CD4-positive, alpha-beta T cell (primary cell): ENCODE measurements around the gene PLA2G7. TPM values are rescaled to one million over a fixed set of nuclear protein-coding genes. Genes with fewer than 3 reads are reported as not detected.

Source experiments
- ATAC-seq: fragments of 200-7000 bp; cut with Tn5 transposase; one replicate; pipeline ENCODE4 v1.10.0; 2022; ENCODE audit warnings: mild to moderate bottlenecking; ENCODE audit not compliant: poor library complexity
- CTCF ChIA-PET: fragments of 350-600 bp; sonication (Branson Sonifier 250); formaldehyde crosslinking; loops from one replicate; lab custom pipeline; 2021; ENCODE audit warnings: antibody characterized with exemption, inconsistent platforms; lab: Charles Lee
- POLR2A ChIA-PET: fragments of 350-600 bp; sonication (Branson Sonifier 250); formaldehyde crosslinking; loops from one replicate; lab custom pipeline; 2021; ENCODE audit warnings: antibody characterized with exemption, inconsistent platforms; lab: Charles Lee
- DNase-seq, 14 experiments: peaks; one replicate each; pipeline ENCODE4 v3.0.0-alpha.2; 2013 to 2020; ENCODE audit warnings: mixed read lengths in 2 of 14
- H3K27ac ChIP-seq, 2 donors: one replicate each; pipeline versions ENCODE4 v1.5.1 to v1.7.0; 2013; ENCODE audit warnings: low read length in 2 of 2, low read depth in 1 of 2, mild to moderate bottlenecking in 1 of 2
- H3K27me3 ChIP-seq, 2 experiments: 1 replicate in 1 of 2; 2 replicates in 1 of 2; pipeline versions ENCODE4 v1.6.1 to v1.7.0; 2013; ENCODE audit warnings: low read length in 2 of 2, control low read depth in 1 of 2, mild to moderate bottlenecking in 1 of 2, moderate library complexity in 1 of 2; ENCODE audit not compliant: insufficient read depth in 2 of 2, control insufficient read depth in 1 of 2
- H3K36me3 ChIP-seq: one replicate; pipeline ENCODE4 v1.6.1; 2013; ENCODE audit warnings: low read length, control low read depth; ENCODE audit not compliant: insufficient read depth
- H3K4me1 ChIP-seq: one replicate; pipeline ENCODE4 v1.6.1; 2013; ENCODE audit warnings: low read length, control low read depth; ENCODE audit not compliant: insufficient read depth
- H3K4me3 ChIP-seq: one replicate; pipeline ENCODE4 v1.5.1; 2013; ENCODE audit warnings: mild to moderate bottlenecking, low read length, moderate library complexity
- H3K9me3 ChIP-seq, 2 experiments: 1 replicate in 1 of 2; 2 replicates in 1 of 2; pipeline versions ENCODE4 v1.6.1 to v1.7.0; 2013; ENCODE audit warnings: low read length in 2 of 2, mild to moderate bottlenecking in 2 of 2, control low read depth in 1 of 2, moderate library complexity in 1 of 2; ENCODE audit not compliant: control insufficient read depth in 1 of 2, insufficient read depth in 1 of 2
- H3K27ac Mint-ChIP-seq: one replicate; pipeline ENCODE4 v1.8.0; 2020; ENCODE audit warnings: mixed read lengths
- H3K27me3 Mint-ChIP-seq: one replicate; pipeline ENCODE4 v1.8.0; 2021; ENCODE audit warnings: mixed read lengths
- H3K36me3 Mint-ChIP-seq: one replicate; pipeline ENCODE4 v1.8.0; 2021; ENCODE audit warnings: low read depth, mixed read lengths
- H3K4me1 Mint-ChIP-seq: one replicate; pipeline ENCODE4 v1.8.0; 2021; ENCODE audit warnings: low read depth, mixed read lengths
- H3K4me3 Mint-ChIP-seq: one replicate; pipeline ENCODE4 v1.8.0; 2020; ENCODE audit warnings: mild to moderate bottlenecking, mixed read lengths
- H3K9me3 Mint-ChIP-seq: one replicate; pipeline ENCODE4 v1.8.0; 2020; ENCODE audit warnings: mixed read lengths
- intact Hi-C, 2 experiments: fragments of 100-400 bp; cut with DNase I in 1 of 2; cut with micrococcal nuclease in 1 of 2; formaldehyde crosslinking; loops; one replicate each; pipeline versions ENCODE4 v1.15.1 to v1.9.0; 2023 to 2025; cut with DNase I, micrococcal nuclease
- total RNA-seq, 174 experiments: library from RNA in 2 of 174; stranded (reverse) in 2 of 174; gene quantifications; one replicate each; pipeline ENCODE4 v1.2.3 and lab custom pipeline; 2021 to 2026
- TF ChIP-seq, protein P1 (sequence below): fragments of 200-600 bp; IDR thresholded peaks from one replicate; pipeline ENCODE4 v1.8.0; 2022; ENCODE audit warnings: antibody characterized with exemption, mild to moderate bottlenecking

Gene PLA2G7
- total RNA-seq, 2 experiments from 2014 or later, result not detected

DNA sequence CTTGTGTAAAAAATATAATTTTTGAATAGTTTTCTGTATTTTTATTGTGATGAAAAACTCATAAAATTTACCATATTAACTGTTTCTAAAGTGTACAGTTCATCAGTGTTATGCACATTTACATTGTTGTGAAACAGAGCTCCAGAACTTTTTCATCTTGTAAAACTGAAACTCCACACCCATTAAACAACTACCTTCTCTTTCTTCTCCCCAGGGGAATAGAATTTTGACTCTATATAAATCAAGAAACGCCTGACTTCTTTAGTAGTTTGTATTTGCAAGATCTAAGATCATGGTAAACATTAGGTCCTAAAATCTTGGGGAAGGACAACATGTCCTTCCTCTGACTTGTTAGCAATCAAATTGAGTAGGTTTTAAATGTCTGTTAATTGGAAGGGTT is 20.7 kb upstream of the PLA2G7 start:
- intact Hi-C loops, result no loop called here
- Mint-ChIP-seq H3K4me3 (no peak overlapping the region), H3K27ac (no peak overlapping the region), H3K9me3 (no peaks in the 10 kb centered on the region), H3K27me3 (peaks cover 20% of the 10 kb centered on the region), H3K36me3 (no peaks in the 10 kb centered on the region), H3K4me1 (no peaks in the 10 kb centered on the region)
- Histone ChIP-seq H3K27me3 (peaks cover 3 to 5% of the 10 kb centered on the region in 2 experiments), H3K36me3 (no peaks in the 10 kb centered on the region), H3K9me3 (no peaks in the 10 kb centered on the region), H3K4me3 (no peak overlapping the region), H3K4me1 (no peaks in the 10 kb centered on the region), H3K27ac (no peak overlapping the region)
- POLR2A ChIA-PET, result no interaction called here
- DNase-seq (no peak), ATAC-seq (no peak)
- CTCF ChIA-PET, result no interaction called here
- TF ChIP-seq, protein P1, sequence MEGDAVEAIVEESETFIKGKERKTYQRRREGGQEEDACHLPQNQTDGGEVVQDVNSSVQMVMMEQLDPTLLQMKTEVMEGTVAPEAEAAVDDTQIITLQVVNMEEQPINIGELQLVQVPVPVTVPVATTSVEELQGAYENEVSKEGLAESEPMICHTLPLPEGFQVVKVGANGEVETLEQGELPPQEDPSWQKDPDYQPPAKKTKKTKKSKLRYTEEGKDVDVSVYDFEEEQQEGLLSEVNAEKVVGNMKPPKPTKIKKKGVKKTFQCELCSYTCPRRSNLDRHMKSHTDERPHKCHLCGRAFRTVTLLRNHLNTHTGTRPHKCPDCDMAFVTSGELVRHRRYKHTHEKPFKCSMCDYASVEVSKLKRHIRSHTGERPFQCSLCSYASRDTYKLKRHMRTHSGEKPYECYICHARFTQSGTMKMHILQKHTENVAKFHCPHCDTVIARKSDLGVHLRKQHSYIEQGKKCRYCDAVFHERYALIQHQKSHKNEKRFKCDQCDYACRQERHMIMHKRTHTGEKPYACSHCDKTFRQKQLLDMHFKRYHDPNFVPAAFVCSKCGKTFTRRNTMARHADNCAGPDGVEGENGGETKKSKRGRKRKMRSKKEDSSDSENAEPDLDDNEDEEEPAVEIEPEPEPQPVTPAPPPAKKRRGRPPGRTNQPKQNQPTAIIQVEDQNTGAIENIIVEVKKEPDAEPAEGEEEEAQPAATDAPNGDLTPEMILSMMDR, result no peak

DNA sequence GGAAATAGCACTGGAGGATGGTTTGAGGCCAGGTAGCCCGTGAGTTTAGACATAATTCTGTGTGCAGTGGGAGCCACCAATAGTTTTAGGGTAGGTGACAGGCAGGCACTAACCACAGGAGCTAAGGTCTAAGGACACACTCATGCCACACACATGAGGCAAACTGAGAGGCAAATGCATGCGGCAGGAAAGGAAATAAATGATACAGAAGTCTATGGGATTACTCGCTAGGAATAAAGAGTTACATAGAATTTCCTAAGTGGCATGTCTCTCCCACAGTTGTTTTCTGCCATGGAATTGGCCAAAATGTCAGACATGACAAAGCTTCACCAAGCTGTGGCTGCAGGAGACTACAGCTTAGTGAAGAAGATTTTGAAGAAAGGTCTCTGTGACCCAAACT is 16.5 kb upstream of the PLA2G7 start:
- ChIA-PET CTCF (no interaction called here), POLR2A (no interaction called here)
- H3K36me3 Mint-ChIP-seq, result no peaks in the 10 kb centered on the region
- TF ChIP-seq, protein P1, result no peak
- intact Hi-C loops, result no loop called here
- no peak overlapping the region for H3K4me3 Mint-ChIP-seq
- no peak for ATAC-seq
- Histone ChIP-seq H3K27ac (no peak overlapping the region), H3K4me3 (no peak overlapping the region), H3K27me3 (peaks cover 0 to 3% of the 10 kb centered on the region in 2 experiments), H3K4me1 (no peaks in the 10 kb centered on the region), H3K9me3 (peaks cover 0 to 4% of the 10 kb centered on the region in 2 experiments), H3K36me3 (no peaks in the 10 kb centered on the region)
- H3K27me3 Mint-ChIP-seq, result peaks cover 19% of the 10 kb centered on the region
- DNase-seq, result no peak
- H3K27ac Mint-ChIP-seq, result no peak overlapping the region
- H3K9me3 Mint-ChIP-seq, result no peaks in the 10 kb centered on the region
- no peaks in the 10 kb centered on the region for H3K4me1 Mint-ChIP-seq

DNA sequence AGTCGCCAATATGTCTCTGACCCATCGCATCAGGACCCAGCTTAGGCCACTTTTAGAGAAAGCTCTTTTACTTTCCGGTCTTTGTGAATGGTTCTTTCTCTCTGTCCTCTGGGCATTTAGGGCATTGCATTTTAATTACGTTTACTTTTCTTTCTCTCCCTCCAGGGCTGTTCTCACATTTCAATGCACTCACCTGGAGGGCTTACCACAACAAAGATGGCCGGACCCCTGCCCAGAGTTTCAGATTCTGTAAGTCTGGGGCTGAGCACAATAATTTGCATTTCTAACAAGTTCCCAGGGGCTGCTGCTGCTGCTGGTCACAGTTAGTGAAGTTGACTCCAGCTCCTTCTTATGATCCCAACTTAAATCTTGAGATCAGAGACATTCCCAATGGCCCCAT is 14.6 kb upstream of the PLA2G7 start:
- Mint-ChIP-seq H3K4me1 (no peaks in the 10 kb centered on the region), H3K4me3 (no peak overlapping the region), H3K27me3 (peaks cover 33% of the 10 kb centered on the region), H3K9me3 (no peaks in the 10 kb centered on the region), H3K36me3 (no peaks in the 10 kb centered on the region), H3K27ac (no peak overlapping the region)
- H3K27ac ChIP-seq, result no peak overlapping the region
- H3K36me3 ChIP-seq, result no peaks in the 10 kb centered on the region
- ChIA-PET CTCF (interaction anchor here (0.5 kb wide), 1 partner anchor 79 kb away, joined by 3 read pairs; no protein-coding TSS in a partner anchor), POLR2A (no interaction called here)
- TF ChIP-seq, protein P1, result no peak
- H3K27me3 ChIP-seq, result peaks cover 0 to 3% of the 10 kb centered on the region in 2 experiments
- no peak for DNase-seq
- no peaks in the 10 kb centered on the region for H3K4me1 ChIP-seq
- no peak overlapping the region for H3K4me3 ChIP-seq
- intact Hi-C loops, result no loop called here
- peaks cover 0 to 4% of the 10 kb centered on the region in 2 experiments for H3K9me3 ChIP-seq
- ATAC-seq, result no peak
